ENCODE measurements around the gene KIF7. TPM values are rescaled to one million over a fixed set of nuclear protein-coding genes. Genes with fewer than 3 reads are reported as not detected.

KIF7 gene
- polyA plus RNA-seq, 1 experiment, result 4.5 TPM

DNA sequence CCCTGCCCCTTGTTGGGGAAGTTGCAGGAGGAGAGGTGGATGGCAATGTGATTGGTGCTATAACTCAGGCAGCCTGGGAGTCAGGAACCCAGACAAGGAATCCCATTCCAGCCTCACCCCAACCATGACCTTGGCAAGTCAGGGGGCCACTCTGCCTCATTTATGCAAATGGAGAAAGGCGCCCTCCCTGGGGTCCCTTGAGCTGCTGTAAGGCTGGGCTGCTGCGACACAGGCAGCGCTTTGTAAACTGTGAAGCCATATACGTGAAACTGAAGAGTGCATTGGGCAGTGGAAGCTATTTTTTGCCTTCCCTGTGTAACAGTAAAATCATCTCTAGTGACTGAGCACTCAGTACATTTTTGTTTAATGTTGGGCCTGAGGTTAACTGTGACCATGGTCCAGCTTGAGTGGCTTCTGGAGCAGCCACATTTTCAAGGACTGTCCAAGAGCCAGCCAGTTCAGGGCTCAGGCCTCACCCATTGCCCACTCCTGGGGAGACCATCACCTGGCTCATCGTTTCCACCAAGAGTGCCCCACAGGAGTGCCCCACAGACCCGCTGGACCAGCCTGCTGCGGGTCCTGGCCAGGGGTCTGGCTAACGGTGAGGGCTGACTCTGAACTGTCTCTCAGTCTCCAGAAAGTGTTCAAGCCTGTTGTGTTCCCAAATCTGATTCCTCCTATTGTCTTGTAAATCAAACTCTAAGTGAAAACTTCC, 27.9 kb downstream of the KIF7 start:
- ChIA-PET CTCF (no interaction called here), POLR2A (no interaction called here)
- TF ChIP-seq, protein P1, sequence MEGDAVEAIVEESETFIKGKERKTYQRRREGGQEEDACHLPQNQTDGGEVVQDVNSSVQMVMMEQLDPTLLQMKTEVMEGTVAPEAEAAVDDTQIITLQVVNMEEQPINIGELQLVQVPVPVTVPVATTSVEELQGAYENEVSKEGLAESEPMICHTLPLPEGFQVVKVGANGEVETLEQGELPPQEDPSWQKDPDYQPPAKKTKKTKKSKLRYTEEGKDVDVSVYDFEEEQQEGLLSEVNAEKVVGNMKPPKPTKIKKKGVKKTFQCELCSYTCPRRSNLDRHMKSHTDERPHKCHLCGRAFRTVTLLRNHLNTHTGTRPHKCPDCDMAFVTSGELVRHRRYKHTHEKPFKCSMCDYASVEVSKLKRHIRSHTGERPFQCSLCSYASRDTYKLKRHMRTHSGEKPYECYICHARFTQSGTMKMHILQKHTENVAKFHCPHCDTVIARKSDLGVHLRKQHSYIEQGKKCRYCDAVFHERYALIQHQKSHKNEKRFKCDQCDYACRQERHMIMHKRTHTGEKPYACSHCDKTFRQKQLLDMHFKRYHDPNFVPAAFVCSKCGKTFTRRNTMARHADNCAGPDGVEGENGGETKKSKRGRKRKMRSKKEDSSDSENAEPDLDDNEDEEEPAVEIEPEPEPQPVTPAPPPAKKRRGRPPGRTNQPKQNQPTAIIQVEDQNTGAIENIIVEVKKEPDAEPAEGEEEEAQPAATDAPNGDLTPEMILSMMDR (IDR thresholded peaks at IDR 0.05; ENCODE audit: low read depth, low read length), result no peak
- H3K27ac ChIP-seq (ENCODE audit: low read depth, low read length), result no peak overlapping the region
- peaks cover 4% of the 10 kb centered on the region; the same call in 1 of the 2 replicates for H3K9me3 ChIP-seq (ENCODE audit: control insufficient read depth, insufficient read depth, low read length)
- H3K4me3 ChIP-seq (ENCODE audit: low read depth, low read length), result no peak overlapping the region
- DNase-seq (ENCODE audit: low read depth, low spot score), result no peak
- no peaks in the 10 kb centered on the region for H3K27me3 ChIP-seq (ENCODE audit: control insufficient read depth, insufficient read depth, low read length)

DNA sequence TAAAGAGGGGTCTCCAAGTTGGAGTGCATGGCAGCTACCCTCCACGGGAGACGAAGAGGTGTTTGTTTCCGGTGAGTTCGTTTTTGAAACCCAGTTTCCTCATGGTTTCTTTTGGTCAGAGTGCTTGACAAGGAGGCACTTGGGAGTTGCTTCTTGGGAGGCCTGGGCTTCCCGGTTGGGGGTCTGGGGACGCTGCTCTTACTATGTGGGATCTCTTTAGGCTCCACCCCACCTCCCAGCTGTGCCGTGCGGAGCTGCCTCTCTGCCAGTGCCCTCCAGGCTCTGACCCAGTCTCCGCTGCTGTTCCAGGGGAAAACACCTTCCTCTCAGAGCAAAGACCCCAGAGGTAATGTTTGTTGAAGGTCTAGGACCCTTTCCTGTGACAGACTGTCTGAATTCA, 29.6 kb downstream of the KIF7 start:
- Histone ChIP-seq H3K27me3 (ENCODE audit: control insufficient read depth, insufficient read depth, low read length) (no peaks in the 10 kb centered on the region), H3K9me3 (ENCODE audit: control insufficient read depth, insufficient read depth, low read length) (peaks cover 4% of the 10 kb centered on the region; the same call in 1 of the 2 replicates), H3K27ac (ENCODE audit: low read depth, low read length) (no peak overlapping the region), H3K4me3 (ENCODE audit: low read depth, low read length) (no peak overlapping the region)
- TF ChIP-seq, protein P1 (IDR thresholded peaks at IDR 0.05; ENCODE audit: low read depth, low read length), result no peak
- DNase-seq (ENCODE audit: low read depth, low spot score), result no peak
- POLR2A ChIA-PET, result no interaction called here
- CTCF ChIA-PET, result no interaction called here

DNA sequence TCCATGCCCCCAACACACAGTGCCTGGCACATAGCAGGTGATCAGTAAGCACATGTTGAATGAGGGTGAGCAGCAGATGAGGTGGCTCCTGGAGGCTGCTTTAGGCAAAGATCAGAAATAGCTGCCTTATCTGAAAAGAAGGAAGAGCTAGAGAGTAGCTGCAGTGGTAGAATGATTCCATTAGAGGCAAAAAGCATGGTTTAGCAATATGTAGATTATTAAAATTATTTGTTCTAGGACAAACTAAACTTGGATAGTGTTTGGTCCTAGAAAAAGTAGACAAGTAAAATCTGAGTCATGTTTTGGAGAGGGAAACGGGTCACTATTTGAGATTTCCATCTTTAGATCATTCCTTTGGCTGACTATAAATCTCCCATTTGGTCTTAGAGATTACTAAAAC, 32.1 kb downstream of the KIF7 start:
- POLR2A ChIA-PET, result no interaction called here
- Histone ChIP-seq H3K4me3 (ENCODE audit: low read depth, low read length) (no peak overlapping the region), H3K27me3 (ENCODE audit: control insufficient read depth, insufficient read depth, low read length) (no peaks in the 10 kb centered on the region), H3K9me3 (ENCODE audit: control insufficient read depth, insufficient read depth, low read length) (no peaks in the 10 kb centered on the region), H3K27ac (ENCODE audit: low read depth, low read length) (no peak overlapping the region)
- TF ChIP-seq, protein P1 (IDR thresholded peaks at IDR 0.05; ENCODE audit: low read depth, low read length), result no peak
- DNase-seq (ENCODE audit: low read depth, low spot score), result no peak
- CTCF ChIA-PET, result interaction anchor here (1.4 kb wide), 1 partner anchor 23 kb away, joined by 4 read pairs; no protein-coding TSS in a partner anchor

DNA sequence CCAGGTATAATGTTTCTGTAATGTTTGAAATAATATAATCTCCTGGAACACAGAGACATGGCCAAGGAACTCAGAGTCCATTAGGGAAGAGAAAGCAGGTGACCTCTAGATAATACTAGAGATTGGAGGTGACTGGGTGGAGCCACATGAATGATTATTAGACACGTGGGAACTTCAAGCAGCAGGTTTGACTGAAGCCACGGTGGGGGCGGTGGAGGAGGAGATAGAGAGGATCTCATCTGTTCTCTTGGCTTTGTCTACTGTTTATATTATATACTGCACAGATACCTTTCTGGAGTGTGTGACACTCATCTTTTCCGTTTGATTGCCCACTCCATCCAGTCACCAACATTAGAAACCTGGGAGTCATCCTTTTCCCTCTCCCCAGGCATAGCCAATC, 33.7 kb downstream of the KIF7 start:
- DNase-seq (ENCODE audit: low read depth, low spot score), result no peak
- H3K27ac ChIP-seq (ENCODE audit: low read depth, low read length), result no peak overlapping the region
- H3K4me3 ChIP-seq (ENCODE audit: low read depth, low read length), result no peak overlapping the region
- POLR2A ChIA-PET, result no interaction called here
- CTCF ChIA-PET, result no interaction called here
- no peaks in the 10 kb centered on the region for H3K9me3 ChIP-seq (ENCODE audit: control insufficient read depth, insufficient read depth, low read length)
- TF ChIP-seq, protein P1 (IDR thresholded peaks at IDR 0.05; ENCODE audit: low read depth, low read length), result no peak
- H3K27me3 ChIP-seq (ENCODE audit: control insufficient read depth, insufficient read depth, low read length), result no peaks in the 10 kb centered on the region

DNA sequence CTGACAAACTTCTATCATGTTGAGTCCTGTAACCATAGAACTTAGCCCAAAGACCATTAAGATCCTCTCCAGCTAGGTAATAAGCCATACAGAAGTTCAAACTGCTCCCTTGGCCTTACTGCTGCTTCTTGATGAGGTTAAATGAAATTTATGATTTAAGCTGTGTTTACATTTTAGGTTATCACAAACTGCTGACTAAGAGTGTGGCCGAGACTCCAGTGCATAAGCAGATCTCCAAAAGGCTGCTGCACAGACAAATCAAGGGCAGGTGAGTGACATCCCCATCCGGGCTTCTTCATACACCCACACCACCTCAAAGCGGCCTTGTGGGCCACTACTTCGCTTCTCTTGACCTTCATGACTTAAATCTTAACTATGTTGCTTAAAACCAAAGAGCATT, 39.0 kb downstream of the KIF7 start:
- CTCF ChIA-PET, result no interaction called here
- H3K4me3 ChIP-seq (ENCODE audit: low read depth, low read length), result no peak overlapping the region
- POLR2A ChIA-PET, result no interaction called here
- no peak for DNase-seq (ENCODE audit: low read depth, low spot score)
- H3K27ac ChIP-seq (ENCODE audit: low read depth, low read length), result no peak overlapping the region
- TF ChIP-seq, protein P1 (IDR thresholded peaks at IDR 0.05; ENCODE audit: low read depth, low read length), result no peak
- H3K27me3 ChIP-seq (ENCODE audit: control insufficient read depth, insufficient read depth, low read length), result no peaks in the 10 kb centered on the region
- no peaks in the 10 kb centered on the region for H3K9me3 ChIP-seq (ENCODE audit: control insufficient read depth, insufficient read depth, low read length)
